Stimulated activated CD8-positive, alpha-beta memory T cell treated with anti-CD3 and anti-CD28 coated beads, Interleukin-12 subunit alpha, Interleukin-12 subunit beta, amount 100 ng/mL, for 4 hours (primary cell): Measurements from ENCODE around the gene DNM1L.

Source experiments
- DNase-seq: peaks from one replicate; pipeline ENCODE4 v3.0.0-alpha.2; 2020; ENCODE audit warnings: low read depth

The DNM1L gene

DNA sequence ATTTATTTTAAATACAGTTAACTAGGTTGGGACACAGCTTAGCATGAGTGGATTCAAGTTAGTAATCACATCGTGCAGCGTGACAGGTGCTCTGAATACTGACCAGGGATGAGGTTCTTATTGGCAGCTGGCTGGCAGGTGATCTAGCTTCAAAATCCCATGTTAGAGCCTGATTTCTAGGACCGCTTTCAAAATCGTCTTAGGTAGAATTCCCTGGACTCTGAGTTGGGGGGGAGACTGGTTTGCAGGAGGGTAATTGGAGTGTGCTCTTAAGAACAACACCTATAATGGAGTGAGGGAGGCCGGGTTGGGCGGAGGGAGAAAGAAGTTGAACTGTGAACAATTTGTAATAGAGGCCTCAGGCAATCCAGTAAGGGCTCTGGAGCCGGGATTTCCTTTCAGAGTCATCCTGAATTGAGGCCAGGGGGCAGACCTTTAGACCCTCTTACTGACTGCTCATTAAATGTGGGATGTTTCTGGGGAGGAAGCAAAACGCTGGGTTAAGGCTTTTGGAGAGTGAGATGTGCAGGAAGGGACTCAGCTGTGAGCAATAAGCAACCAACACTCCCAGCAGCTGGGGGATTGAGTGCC lies 77.5 kb downstream of the DNM1L start:
- DNase-seq = no peak

DNA sequence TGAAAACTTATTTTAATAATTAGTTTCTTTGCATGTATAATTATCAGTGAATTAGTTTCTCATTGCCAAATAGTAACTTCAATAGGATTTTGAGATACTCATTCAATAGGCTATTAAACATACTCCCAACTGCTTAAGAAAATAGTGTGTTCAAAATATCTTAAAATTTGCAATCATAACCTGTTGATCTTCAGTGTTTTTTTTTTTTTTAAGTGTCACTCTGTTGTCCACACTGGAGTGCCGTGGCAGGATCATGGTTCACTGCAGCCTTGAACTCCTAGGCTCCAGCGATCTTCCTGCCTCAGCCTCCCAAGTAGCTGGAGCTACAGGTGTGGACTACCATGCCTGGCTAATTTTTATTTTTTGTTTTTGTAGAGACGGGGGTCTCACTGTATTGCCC lies 78.1 kb downstream of the DNM1L start:
- DNase-seq = no peak

DNA sequence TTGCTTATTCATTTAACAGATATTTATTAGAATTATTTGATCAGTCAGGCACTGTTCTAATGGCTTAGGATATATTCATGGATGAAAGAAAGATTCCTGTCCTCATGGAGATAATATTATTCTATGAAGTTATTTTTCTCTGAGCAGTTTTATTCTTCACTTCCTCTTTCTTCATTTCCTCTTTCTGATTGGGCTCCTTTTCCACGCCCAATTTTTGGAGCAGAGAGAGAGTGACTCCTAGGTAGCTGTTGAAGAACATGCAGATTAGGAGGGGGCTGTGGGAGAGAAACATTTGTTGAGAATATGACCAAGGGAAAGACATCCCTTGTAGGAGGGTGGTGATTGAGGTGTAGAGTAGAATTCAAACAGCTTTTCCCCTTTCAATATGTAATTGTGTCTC lies 82.6 kb downstream of the DNM1L start:
- DNase-seq = no peak

DNA sequence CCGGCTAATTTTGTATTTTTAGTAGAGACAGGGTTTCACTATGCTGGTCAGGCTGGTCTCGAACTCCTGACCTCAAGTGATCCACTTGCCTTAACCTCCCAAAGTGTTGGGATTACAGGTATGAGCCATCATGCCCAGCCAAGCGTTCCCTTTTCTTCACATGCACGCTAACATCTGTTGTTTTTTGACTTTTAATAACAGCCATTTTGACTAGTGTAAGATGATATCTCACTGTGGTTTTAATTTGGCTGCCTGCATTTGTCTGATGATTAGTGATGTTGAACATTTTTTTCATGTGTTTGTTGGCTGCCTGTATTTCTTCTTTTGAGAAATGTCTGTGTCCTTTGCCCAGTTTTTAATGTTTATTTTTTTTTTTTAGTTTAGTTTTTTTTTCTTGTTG lies 86.8 kb downstream of the DNM1L start:
- no peak for DNase-seq

DNA sequence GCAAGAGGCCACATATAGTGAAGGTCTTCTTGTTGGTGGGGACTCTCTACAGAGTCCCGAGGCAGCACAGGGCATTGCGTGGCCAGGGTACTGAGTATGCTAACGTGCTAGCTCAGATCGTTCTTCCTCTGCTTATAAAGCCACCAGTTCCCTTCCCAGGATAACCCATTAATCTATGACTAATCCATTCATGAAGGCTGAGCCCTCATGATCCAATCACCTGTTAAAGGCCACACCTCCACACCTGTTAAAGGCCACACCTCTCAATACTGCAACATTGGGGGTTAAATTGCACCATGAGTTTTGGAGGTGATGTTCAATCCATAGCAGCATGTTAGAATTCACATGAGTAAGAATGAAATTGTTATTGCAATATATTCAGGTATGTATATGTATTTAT lies 89.4 kb downstream of the DNM1L start:
- no peak for DNase-seq

DNA sequence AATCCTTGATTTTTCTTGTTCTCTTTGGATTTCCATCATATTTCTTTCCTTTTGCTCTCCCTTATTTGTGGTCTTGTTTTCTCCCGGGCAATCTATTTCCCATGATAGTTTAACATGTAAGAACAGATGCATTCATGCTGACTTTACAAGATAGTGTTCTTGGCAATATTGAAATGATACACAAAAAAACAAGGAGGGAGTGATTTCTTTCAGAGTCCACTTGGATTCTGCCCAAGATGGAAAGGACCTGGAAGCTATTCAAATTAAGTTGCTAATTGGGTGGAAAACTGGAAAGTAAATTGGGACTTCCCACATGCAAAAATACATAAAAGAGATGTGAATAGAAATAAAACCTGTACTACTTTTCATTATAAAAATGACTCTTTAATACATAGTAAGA lies 91.0 kb downstream of the DNM1L start:
- no peak for DNase-seq

DNA sequence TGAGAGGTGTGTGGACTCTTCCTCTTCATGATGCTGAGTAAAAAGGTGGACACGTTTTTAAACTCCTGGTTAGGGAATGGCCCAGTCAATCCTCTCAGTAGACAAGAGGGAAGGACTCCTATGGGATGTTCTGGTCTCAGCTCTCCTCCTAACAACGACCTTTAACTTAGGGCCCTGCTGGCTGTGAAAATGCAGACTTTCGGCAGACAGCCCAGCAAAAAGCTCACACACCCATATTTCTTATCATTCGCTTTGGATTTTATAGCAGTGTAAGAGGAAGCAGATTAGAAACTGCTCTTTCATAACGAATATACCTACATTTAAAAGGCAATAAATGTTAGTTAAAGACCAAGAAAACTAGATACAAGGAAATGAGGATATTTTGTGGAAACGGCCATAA lies 94.6 kb downstream of the DNM1L start:
- no peak for DNase-seq

DNA sequence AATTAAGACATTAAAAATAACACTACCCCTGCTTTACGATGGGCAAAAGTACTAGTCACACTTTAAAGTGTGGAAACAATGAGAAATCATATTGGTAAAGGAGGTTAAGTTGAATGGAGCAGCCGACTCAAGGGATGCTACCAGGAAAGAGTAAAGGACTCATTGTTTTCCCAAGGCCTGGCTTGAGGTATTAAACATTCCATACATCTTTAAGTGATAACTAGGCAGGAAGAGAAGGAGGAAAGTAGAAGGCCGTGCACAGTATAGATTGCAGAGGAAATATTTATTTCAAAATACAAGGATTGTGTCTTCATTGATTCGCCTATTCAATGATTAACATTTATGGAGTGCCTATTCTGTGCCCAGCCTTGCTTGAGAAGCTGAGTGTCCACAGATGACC lies 97.2 kb downstream of the DNM1L start:
- no peak for DNase-seq

DNA sequence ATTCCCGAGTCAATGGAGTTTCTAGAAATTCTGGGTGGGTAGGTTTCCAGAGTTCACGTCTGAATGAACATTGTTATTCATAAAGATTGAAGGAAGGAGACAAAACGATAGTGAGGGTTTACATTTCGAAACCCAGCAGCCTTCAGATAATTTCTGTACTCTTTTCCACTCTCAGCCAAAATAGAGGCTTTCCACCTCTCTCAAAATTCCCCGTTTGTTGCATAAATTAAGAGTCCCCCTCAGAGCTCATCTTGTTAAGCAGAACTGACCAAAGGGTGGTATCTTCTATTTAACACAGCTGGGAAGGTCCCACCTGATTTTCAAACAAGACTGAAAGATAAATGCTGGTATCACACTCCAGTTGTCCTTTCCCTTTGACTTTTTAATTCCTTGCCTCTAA lies 98.1 kb downstream of the DNM1L start:
- DNase-seq = no peak

DNA sequence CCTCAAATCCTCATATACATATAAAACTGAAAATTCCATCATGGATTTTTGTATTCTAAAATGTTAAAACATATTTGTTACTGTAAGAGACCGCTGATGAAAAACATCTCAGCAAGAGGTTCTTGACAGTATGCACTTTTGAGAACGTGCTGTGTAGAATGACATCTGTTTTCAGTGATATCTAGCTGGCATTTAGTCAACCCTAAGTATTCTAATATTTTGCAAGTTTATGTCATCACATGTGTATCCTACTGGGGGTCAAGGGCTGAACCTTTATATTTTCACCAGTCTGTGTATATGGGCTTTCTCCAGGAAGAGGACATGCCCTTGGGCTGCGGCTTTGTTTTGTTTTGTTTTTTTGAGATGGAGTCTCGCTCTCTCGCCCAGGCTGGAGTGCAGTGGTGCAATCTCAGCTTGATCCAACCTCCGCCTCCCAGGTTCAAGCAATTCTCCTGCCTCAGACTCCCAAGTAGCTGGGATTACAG lies 98.6 kb downstream of the DNM1L start:
- DNase-seq = no peak

DNA sequence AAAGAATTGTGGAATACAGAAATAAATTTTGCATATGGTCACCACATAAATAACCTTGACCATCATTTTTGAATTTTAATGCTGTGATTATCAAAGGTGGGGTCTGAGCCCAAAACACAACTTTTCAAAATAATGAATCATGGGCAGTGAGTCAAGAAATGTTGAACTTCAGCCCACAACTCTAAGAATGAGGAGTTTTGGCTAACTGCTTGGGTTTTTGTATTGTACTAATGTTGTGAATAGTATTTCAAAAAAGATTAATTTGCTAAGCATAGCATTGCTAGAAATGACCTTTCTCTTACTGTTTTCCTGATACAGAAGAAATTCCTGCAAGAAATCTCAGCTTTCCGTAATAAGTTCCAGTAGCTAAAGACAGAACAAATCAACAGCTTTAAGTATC lies 101.0 kb downstream of the DNM1L start:
- no peak for DNase-seq

DNA sequence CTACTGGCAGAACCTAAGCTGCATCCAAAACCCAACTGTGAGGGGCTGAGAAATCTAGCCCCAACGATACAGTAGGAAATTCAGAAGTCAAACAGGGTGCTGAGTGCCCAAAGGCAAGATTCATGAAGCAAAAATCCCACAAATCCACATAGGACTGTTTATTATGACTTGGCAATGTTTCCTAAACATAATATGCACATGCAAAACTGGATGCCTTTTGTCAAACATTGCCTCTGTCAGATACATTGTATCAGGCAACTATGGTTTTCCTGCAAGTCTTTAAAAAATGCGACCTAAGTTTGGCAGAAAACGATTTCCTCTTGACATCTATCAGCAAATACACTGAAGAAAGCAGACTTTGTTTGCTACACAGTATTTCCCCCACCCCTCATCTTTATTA lies 103.9 kb downstream of the DNM1L start:
- no peak for DNase-seq

DNA sequence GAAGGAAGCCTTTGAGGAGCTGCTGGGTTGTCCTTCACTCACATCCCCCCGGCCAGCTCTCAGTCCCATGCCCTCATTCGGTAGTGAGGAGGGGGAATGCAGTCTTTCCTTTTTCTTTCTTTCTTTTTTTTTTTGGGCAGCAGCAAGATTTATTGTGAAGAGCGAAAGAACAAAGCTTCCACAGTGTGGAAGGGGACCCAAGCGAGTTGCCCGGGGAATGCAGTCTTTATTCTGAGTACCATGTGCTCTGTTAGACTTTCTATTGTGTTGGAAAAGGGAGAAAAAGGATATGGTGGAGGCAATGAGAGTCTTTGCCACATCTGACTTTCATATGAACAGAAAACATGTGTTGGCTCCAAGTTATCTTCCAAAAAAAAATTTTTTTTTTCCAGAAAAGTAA lies 106.5 kb downstream of the DNM1L start:
- DNase-seq = no peak

DNA sequence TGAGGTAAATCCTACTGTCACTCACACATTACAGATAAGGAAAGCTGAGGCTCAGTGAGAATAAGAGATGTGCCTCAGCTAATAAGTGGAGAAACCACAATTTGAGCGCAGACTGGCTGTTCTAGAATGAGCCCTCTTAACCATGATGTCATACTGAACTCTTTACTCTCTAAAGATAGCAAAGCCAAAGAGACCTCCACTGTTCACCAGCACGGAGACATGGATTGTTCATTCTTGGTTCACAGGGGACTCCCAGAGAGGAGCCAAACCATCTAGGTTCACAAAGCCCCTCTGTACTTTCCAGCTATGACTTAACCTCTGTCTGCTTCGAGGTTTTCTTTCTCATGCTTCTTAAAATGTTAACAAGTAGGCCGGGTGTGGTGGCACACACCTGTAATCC lies 109.3 kb downstream of the DNM1L start:
- no peak for DNase-seq

DNA sequence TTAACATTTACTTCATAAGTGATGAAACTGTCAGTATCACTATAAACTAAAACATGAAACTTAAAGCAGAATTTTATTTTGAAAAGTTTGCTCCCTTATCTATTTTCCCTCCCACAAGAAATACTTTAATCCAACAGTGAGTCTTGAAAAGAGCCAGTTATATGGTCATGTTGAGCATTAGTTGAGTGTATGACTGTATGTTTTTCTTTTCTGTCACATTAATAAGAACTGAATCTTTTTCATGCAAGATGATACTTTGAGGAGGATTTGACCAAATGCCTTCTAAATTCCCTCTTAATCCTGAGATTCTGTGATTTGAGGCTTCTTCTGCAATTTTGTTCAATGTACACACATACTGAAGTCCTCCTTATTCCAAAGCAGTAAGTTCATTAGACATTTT lies 110.3 kb downstream of the DNM1L start:
- no peak for DNase-seq

DNA sequence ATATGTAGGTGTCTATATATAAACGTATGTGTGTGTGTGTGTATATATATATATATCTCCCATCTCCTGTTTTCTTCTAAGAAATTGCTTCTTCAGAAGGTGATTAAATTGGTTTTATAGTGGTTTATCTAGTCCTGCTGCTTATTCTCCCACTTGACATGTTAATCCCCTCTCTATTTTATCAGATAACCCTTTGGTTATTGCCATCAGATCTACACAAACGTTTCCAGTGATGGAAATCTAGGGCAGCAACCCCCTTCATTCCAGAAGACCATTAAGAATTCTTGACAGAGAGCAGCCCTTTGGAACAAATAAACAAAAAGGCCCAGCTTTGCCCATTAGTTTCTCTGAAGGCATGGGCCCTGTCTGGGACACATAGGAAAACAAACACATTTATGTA lies 110.8 kb downstream of the DNM1L start:
- no peak for DNase-seq

DNA sequence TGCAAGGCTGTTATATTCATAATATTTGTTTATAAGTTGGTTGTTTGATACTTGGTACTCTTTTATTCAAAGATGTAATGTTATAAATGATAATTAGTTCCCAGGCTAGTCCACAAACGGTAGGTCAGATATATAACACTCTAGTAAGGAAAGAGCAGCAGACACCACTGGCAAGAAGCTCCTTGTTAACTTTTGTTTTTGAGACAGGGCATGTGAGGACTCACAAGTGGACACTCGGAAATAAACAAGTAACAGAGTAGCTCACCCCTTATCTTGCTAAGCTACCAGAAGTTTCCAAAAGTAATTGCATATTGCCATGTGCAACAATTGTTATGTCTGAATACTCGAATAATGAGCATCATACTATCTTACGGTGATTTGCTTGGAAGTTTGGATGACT lies 115.2 kb downstream of the DNM1L start:
- no peak for DNase-seq
